ENCODE data around the gene PAPSS1.
A peak's percentile ranks its signal among the peaks of the same experiment; 100 is the strongest.

The PAPSS1 gene

GRCh38 chr4:107714256-107714655 is 5.8 kb downstream of the PAPSS1 start:
- Histone ChIP-seq H3K4me1 (ENCODE audit: control insufficient read depth in 1 of 2, insufficient read depth in 1 of 2, low read depth in 1 of 2, low read length in 1 of 2) (peaks cover 16 to 22% of the 10 kb centered on the region in 2 experiments), H3K4me3 (ENCODE audit: low read depth in 1 of 2, low read length in 1 of 2) (no peak overlapping the region), H3K36me3 (no peaks in the 10 kb centered on the region), H3K9me3 (no peaks in the 10 kb centered on the region), H3K27ac (no peak overlapping the region), H3K27me3 (no peaks in the 10 kb centered on the region)
- TF ChIP-seq CTCF (IDR thresholded peaks at IDR 0.05): no peak

GRCh38 chr4:107712236-107712635 is 7.8 kb downstream of the PAPSS1 start:
- Histone ChIP-seq H3K36me3 (no peaks in the 10 kb centered on the region), H3K27ac (no peak overlapping the region), H3K4me3 (ENCODE audit: low read depth in 1 of 2, low read length in 1 of 2) (no peak overlapping the region), H3K9me3 (no peaks in the 10 kb centered on the region), H3K27me3 (no peaks in the 10 kb centered on the region), H3K4me1 (ENCODE audit: control insufficient read depth in 1 of 2, insufficient read depth in 1 of 2, low read depth in 1 of 2, low read length in 1 of 2) (peaks cover 6% of the 10 kb centered on the region in 2 experiments)
- TF ChIP-seq CTCF (IDR thresholded peaks at IDR 0.05): no peak

- Histone ChIP-seq H3K4me1 (ENCODE audit: control insufficient read depth in 1 of 2, insufficient read depth in 1 of 2, low read depth in 1 of 2, low read length in 1 of 2) (peaks cover 6% of the 10 kb centered on the region in 2 experiments), H3K27ac (no peak overlapping the region), H3K4me3 (ENCODE audit: low read depth in 1 of 2, low read length in 1 of 2) (no peak overlapping the region), H3K9me3 (peaks cover 4% of the 10 kb centered on the region), H3K36me3 (no peaks in the 10 kb centered on the region), H3K27me3 (no peaks in the 10 kb centered on the region)
- TF ChIP-seq CTCF (IDR thresholded peaks at IDR 0.05): no peak
Measured at GRCh38 chr4:107711831-107712230, 8.2 kb downstream of the PAPSS1 start.

GRCh38 chr4:107710493-107711459 is 9.3 kb downstream of the PAPSS1 start:
- Histone ChIP-seq H3K27ac (no peak overlapping the region), H3K4me3 (ENCODE audit: low read depth in 1 of 2, low read length in 1 of 2) (no peak overlapping the region), H3K27me3 (no peaks in the 10 kb centered on the region), H3K9me3 (peaks cover 14% of the 10 kb centered on the region), H3K4me1 (ENCODE audit: control insufficient read depth in 1 of 2, insufficient read depth in 1 of 2, low read depth in 1 of 2, low read length in 1 of 2) (peaks cover 6% of the 10 kb centered on the region in 2 experiments), H3K36me3 (no peaks in the 10 kb centered on the region)
- TF ChIP-seq CTCF (IDR thresholded peaks at IDR 0.05): no peak

- Histone ChIP-seq H3K9me3 (peaks cover 19% of the 10 kb centered on the region), H3K4me3 (ENCODE audit: low read depth in 1 of 2, low read length in 1 of 2) (no peak overlapping the region), H3K27ac (peak overlapping the region; percentile 62), H3K27me3 (no peaks in the 10 kb centered on the region), H3K36me3 (no peaks in the 10 kb centered on the region), H3K4me1 (ENCODE audit: control insufficient read depth in 1 of 2, insufficient read depth in 1 of 2, low read depth in 1 of 2, low read length in 1 of 2) (peaks cover 6% of the 10 kb centered on the region in 2 experiments)
- no peak for TF ChIP-seq CTCF (IDR thresholded peaks at IDR 0.05)
Measured at GRCh38 chr4:107709916-107710315, 10.1 kb downstream of the PAPSS1 start.

Data from neutrophil (primary cell).